Measurements from ENCODE around the gene HDGF. TPM values are rescaled to one million over a fixed set of nuclear protein-coding genes. Genes with fewer than 3 reads are reported as not detected.

HDGF gene
- total and polyA plus RNA-seq, 9 of the 15 experiments (the other 6 are each of a cell fraction or from before 2014, with no cell fraction given): 38.8 to 601 (median 400) TPM

GRCh38 chr1:156740741-156741480, 10.6 kb downstream of the HDGF start, which contains the start of gene MRPL24 (continued):
- TF ChIP-seq ZNF407 (IDR thresholded peaks at IDR 0.05; ENCODE audit: low read depth): 0 out of 2 replicates have a peak, but pooled peaks have one; percentile 53
- TF ChIP-seq, protein P1, sequence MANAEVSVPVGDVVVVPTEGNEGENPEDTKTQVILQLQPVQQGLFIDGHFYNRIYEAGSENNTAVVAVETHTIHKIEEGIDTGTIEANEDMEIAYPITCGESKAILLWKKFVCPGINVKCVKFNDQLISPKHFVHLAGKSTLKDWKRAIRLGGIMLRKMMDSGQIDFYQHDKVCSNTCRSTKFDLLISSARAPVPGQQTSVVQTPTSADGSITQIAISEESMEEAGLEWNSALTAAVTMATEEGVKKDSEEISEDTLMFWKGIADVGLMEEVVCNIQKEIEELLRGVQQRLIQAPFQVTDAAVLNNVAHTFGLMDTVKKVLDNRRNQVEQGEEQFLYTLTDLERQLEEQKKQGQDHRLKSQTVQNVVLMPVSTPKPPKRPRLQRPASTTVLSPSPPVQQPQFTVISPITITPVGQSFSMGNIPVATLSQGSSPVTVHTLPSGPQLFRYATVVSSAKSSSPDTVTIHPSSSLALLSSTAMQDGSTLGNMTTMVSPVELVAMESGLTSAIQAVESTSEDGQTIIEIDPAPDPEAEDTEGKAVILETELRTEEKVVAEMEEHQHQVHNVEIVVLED (CRISPR knock-in tag; IDR thresholded peaks at IDR 0.05): peak; percentile 73
- 0 out of 2 replicates have a peak, but pooled peaks have one; percentile 4 for TF ChIP-seq NR2F6 (CRISPR knock-in tag; IDR thresholded peaks at IDR 0.05)
- TF ChIP-seq POU5F1 (IDR thresholded peaks at IDR 0.05; ENCODE audit: borderline replicate concordance, low read depth, low read length, partially characterized antibody): peak; percentile 92
- no peak for TF ChIP-seq ATF3 (IDR thresholded peaks at IDR 0.05)
- TF ChIP-seq ATF3 (CRISPR knock-in tag; conservative IDR thresholded peaks at IDR 0.05): no peak
- peak; percentile 93 for TF ChIP-seq FOXP4 (CRISPR knock-in tag; IDR thresholded peaks at IDR 0.05; ENCODE audit: borderline replicate concordance)
- no peak for TF ChIP-seq BRCA1 (IDR thresholded peaks at IDR 0.05)
- 0 out of 2 replicates have a peak, but pooled peaks have one; percentile 55 for TF ChIP-seq BRCA1 (CRISPR knock-in tag; IDR thresholded peaks at IDR 0.05)
- TF ChIP-seq CGGBP1 (CRISPR knock-in tag; IDR thresholded peaks at IDR 0.05): no peak

All from K562 (cell line).